ENCODE measurements around the gene C5orf47. TPM values are rescaled to one million over a fixed set of nuclear protein-coding genes. Genes with fewer than 3 reads are reported as not detected.

C5orf47 gene
- polyA plus RNA-seq, 2 of the 4 experiments (the other 2 are of a cell fraction): 0.13 TPM; not detected in 1

DNA sequence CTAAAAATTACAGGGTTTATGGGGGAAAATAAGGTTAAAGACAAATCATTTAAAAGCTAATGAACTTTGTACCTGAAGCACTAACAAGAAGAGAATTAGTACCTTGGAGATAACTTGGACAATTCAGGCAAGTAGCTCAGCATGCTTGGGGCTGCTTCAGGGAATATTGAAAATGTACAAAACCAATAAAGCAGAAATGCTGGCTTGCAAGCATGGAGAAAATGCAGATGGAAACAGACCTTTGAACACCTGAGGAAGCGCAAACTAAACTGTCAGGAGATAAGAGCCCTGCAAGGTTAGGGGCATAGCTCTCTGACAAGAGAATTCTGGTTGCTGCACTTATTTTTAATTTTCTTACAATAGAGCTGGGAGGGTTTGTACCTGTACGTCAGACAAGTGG, 42.6 kb upstream of the C5orf47 start (continued):
- TF ChIP-seq, protein P1, sequence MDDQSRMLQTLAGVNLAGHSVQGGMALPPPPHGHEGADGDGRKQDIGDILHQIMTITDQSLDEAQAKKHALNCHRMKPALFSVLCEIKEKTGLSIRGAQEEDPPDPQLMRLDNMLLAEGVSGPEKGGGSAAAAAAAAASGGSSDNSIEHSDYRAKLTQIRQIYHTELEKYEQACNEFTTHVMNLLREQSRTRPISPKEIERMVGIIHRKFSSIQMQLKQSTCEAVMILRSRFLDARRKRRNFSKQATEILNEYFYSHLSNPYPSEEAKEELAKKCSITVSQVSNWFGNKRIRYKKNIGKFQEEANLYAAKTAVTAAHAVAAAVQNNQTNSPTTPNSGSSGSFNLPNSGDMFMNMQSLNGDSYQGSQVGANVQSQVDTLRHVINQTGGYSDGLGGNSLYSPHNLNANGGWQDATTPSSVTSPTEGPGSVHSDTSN (IDR thresholded peaks at IDR 0.05): no peak
- no peak for TF ChIP-seq KDM1A (IDR thresholded peaks at IDR 0.05; ENCODE audit: low read depth)
- no peak for TF ChIP-seq FOSB (CRISPR knock-in tag; IDR thresholded peaks at IDR 0.05)
- TF ChIP-seq PHF8 (IDR thresholded peaks at IDR 0.05; ENCODE audit: borderline replicate concordance, low read depth): no peak
- TF ChIP-seq RCOR1 (IDR thresholded peaks at IDR 0.05; ENCODE audit: low read depth, low read length): no peak
- no peak for TF ChIP-seq MAZ (IDR thresholded peaks at IDR 0.05; ENCODE audit: borderline replicate concordance, low read depth, low read length)
- no peak for TF ChIP-seq RNF2 (IDR thresholded peaks at IDR 0.05; ENCODE audit: borderline replicate concordance, low read depth)
- no peak for TF ChIP-seq USF2 (IDR thresholded peaks at IDR 0.05)
- TF ChIP-seq CEBPB (IDR thresholded peaks at IDR 0.05): no peak

DNA sequence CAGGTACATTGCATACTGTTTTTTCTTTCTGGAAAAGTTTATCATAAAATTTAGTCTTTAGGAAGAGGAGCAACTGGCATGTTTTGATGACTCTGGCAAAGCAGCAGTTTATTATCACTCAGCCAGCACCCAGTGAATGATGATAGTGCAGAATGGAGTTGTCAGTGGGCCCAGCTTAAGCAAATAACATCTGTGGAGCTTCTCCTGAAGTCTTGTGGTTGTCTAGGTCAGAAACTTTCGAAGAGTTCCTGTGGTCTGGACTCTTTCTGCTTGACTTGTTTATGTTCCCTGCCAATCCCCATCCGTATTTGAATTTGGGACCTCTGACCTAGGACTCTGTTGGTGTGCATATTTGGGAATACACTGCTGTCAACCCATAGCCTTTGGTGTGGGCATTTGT, 38.1 kb upstream of the C5orf47 start:
- Histone ChIP-seq H3K4me3 (no peak overlapping the region), H3K4me1 (peaks cover 30% of the 10 kb centered on the region), H3K9me3 (no peaks in the 10 kb centered on the region), H3K27ac (no peak overlapping the region), H3K4me2 (no peak overlapping the region)
- ChIA-PET CTCF (interaction anchor here (1.2 kb wide), 1 partner anchor 13 kb away, joined by 3 read pairs; no protein-coding TSS in a partner anchor), POLR2A (no interaction called here)
- TF ChIP-seq RARB (CRISPR knock-in tag; IDR thresholded peaks at IDR 0.05) (no peak), TFCP2L1 (CRISPR knock-in tag; IDR thresholded peaks at IDR 0.05) (no peak), ELK1 (IDR thresholded peaks at IDR 0.05; ENCODE audit: low read depth, low read length) (no peak), BHLHE40 (IDR thresholded peaks at IDR 0.05; ENCODE audit: low read depth, low read length) (no peak), CHD2 (IDR thresholded peaks at IDR 0.05; ENCODE audit: low read length, partially characterized antibody) (no peak), ZSCAN20 (CRISPR knock-in tag; IDR thresholded peaks at IDR 0.05) (no peak), EP300 (IDR thresholded peaks at IDR 0.05) (no peak), JUN (IDR thresholded peaks at IDR 0.05) (no peak), CBX2 (IDR thresholded peaks at IDR 0.05; ENCODE audit: borderline replicate concordance, low read depth) (no peak), MAX (IDR thresholded peaks at IDR 0.05) (no peak), HOXB13 (CRISPR knock-in tag; IDR thresholded peaks at IDR 0.05; ENCODE audit: low read depth) (no peak), RNF2 (IDR thresholded peaks at IDR 0.05; ENCODE audit: borderline replicate concordance, low read depth) (no peak), HEYL (CRISPR knock-in tag; IDR thresholded peaks at IDR 0.05) (no peak), HDAC2 (IDR thresholded peaks at IDR 0.05) (no peak)
- TF ChIP-seq, protein P2, sequence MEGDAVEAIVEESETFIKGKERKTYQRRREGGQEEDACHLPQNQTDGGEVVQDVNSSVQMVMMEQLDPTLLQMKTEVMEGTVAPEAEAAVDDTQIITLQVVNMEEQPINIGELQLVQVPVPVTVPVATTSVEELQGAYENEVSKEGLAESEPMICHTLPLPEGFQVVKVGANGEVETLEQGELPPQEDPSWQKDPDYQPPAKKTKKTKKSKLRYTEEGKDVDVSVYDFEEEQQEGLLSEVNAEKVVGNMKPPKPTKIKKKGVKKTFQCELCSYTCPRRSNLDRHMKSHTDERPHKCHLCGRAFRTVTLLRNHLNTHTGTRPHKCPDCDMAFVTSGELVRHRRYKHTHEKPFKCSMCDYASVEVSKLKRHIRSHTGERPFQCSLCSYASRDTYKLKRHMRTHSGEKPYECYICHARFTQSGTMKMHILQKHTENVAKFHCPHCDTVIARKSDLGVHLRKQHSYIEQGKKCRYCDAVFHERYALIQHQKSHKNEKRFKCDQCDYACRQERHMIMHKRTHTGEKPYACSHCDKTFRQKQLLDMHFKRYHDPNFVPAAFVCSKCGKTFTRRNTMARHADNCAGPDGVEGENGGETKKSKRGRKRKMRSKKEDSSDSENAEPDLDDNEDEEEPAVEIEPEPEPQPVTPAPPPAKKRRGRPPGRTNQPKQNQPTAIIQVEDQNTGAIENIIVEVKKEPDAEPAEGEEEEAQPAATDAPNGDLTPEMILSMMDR (IDR thresholded peaks at IDR 0.05): no peak
- no peak for ATAC-seq
- 89% methylated on average over 2 of the region's 2 CpGs for WGBS (ENCODE audit: missing lambda C conversion rate)
- no peak for FAIRE-seq
- no peak for DNase-seq (ENCODE audit: low read depth in 1 of 2, low spot score in 1 of 2)
